Upper lobe of left lung (tissue), 6 donors: ENCODE measurements around the gene MAN1C1. TPM values are rescaled to one million over a fixed set of nuclear protein-coding genes. Genes with fewer than 3 reads are reported as not detected.

Experiments used
- ATAC-seq, 2 donors: fragments of 200-7000 bp; cut with Tn5 transposase; one replicate each; pipeline ENCODE4 v1.9.1; 2022; ENCODE audit warnings: mild to moderate bottlenecking in 2 of 2, moderate library complexity in 2 of 2; ENCODE audit not compliant: low FRiP score in 2 of 2
- DNase-seq, 2 donors: peaks; one replicate each; pipeline ENCODE4 v3.0.0-alpha.2; 2019 to 2020
- H3K27ac ChIP-seq, 4 donors: fragments of 200-600 bp; sonication (generic); one replicate each; pipeline ENCODE4 v1.5.1; 2016 to 2019
- H3K27me3 ChIP-seq, 4 donors: fragments of 200-600 bp; sonication (generic); one replicate each; pipeline ENCODE4 v1.5.1; 2017 to 2019
- H3K36me3 ChIP-seq, 4 donors: fragments of 200-600 bp; sonication (generic); one replicate each; pipeline ENCODE4 v1.5.1; 2016 to 2019
- H3K4me1 ChIP-seq, 4 donors: fragments of 200-600 bp; sonication (generic); one replicate each; pipeline ENCODE4 v1.5.1; 2018 to 2019
- H3K4me3 ChIP-seq, 4 donors: fragments of 200-600 bp; sonication (generic); one replicate each; pipeline ENCODE4 v1.5.1; 2017 to 2019; ENCODE audit warnings: mild to moderate bottlenecking in 2 of 4, moderate library complexity in 1 of 4
- H3K9me3 ChIP-seq, 4 donors: fragments of 200-600 bp; sonication (generic); one replicate each; pipeline ENCODE4 v1.5.1; 2018 to 2019
- CTCF ChIP-seq, 6 experiments: fragments of 450-650 bp in 4 of 6; fragments of 200-600 bp in 2 of 6; sonication (generic) in 2 of 6; IDR thresholded peaks; one replicate each; pipeline ENCODE4 v1.5.1; 2016 to 2019; ENCODE audit warnings: antibody characterized with exemption in 6 of 6
- EP300 ChIP-seq, 4 donors: sonication (generic); formaldehyde crosslinking; IDR thresholded peaks; one replicate each; pipeline ENCODE4 v1.5.1; 2017; ENCODE audit warnings: antibody characterized with exemption in 4 of 4, control low read depth in 2 of 4
- POLR2A ChIP-seq, 4 donors: fragments of 450-650 bp; IDR thresholded peaks; one replicate each; pipeline ENCODE4 v1.5.1; 2016 to 2017; ENCODE audit warnings: antibody characterized with exemption in 4 of 4, mild to moderate bottlenecking in 2 of 4
- POLR2AphosphoS5 ChIP-seq, 2 donors: sonication (generic); formaldehyde crosslinking; IDR thresholded peaks; one replicate each; pipeline ENCODE4 v1.5.1; 2017; ENCODE audit warnings: antibody characterized with exemption in 2 of 2
- WGBS, 2 donors: methylation state at CpG; one replicate each; pipeline ENCODE4 v1.1.5; 2017 to 2018; 5-methylcytosine and 5-hydroxymethylcytosine counted together
- total RNA-seq, 6 donors: library from RNA; depleted of rRNA in 4 of 6; stranded (reverse); fragments of >200 nt in 4 of 6; gene quantifications; one replicate each; pipeline versions ENCODE4 v1.1.0 to v1.2.1, GENCODE V29; 2016 to 2021
- donor health status: DM: no; HTN: no; CAD: no; lungs with moderate emphysema.
- donor health status: DM: no; HTN: yes; CAD: no; lungs with severe emphysema.

Gene MAN1C1
- total RNA-seq, 6 donors from 2014 or later, result 5.3 to 32.5 (median 16.2) TPM

- H3K9me3 ChIP-seq, result no peaks in the 10 kb centered on the region
- DNase-seq (no peak), ATAC-seq (no peak)
- no peaks in the 10 kb centered on the region for H3K36me3 ChIP-seq
- H3K27me3 ChIP-seq, result no peaks in the 10 kb centered on the region
- WGBS, 2 donors, result 69 to 80% methylated on average over 6 of the region's 6 CpGs
- no peak for TF ChIP-seq POLR2AphosphoS5 (IDR thresholded peaks at IDR 0.05)
- TF ChIP-seq POLR2A (IDR thresholded peaks at IDR 0.05), result no peak
- TF ChIP-seq EP300 (IDR thresholded peaks at IDR 0.05), result no peak
- no peak for TF ChIP-seq CTCF (IDR thresholded peaks at IDR 0.05)
- no peak overlapping the region for H3K27ac ChIP-seq
- no peak overlapping the region for H3K4me3 ChIP-seq
- peaks cover 9 to 13% (median 11%) of the 10 kb centered on the region in 4 donors for H3K4me1 ChIP-seq
These were observed 60.7 kb downstream of the MAN1C1 start for GRCh38 chr1:25677193-25677773.

GRCh38 chr1:25679171-25679570, 62.6 kb downstream of the MAN1C1 start:
- no peaks in the 10 kb centered on the region for H3K27me3 ChIP-seq
- H3K36me3 ChIP-seq, result no peaks in the 10 kb centered on the region
- no peak overlapping the region for H3K4me3 ChIP-seq
- TF ChIP-seq CTCF (IDR thresholded peaks at IDR 0.05) (no peak), POLR2AphosphoS5 (IDR thresholded peaks at IDR 0.05) (no peak), EP300 (IDR thresholded peaks at IDR 0.05) (no peak), POLR2A (IDR thresholded peaks at IDR 0.05) (no peak)
- no peak for ATAC-seq
- WGBS, 2 donors, result 73 to 81% methylated on average over 2 of the region's 2 CpGs
- H3K4me1 ChIP-seq, result peaks cover 14 to 21% (median 20%) of the 10 kb centered on the region in 4 donors
- DNase-seq, result no peak
- H3K27ac ChIP-seq, result no peak overlapping the region
- no peaks in the 10 kb centered on the region for H3K9me3 ChIP-seq

- WGBS, 2 donors, result 98 to 100% methylated on average over 4 of the region's 4 CpGs
- Histone ChIP-seq H3K27ac (no peak overlapping the region), H3K4me3 (no peak overlapping the region)
These were observed 64.1 kb downstream of the MAN1C1 start for GRCh38 chr1:25680701-25681100.

GRCh38 chr1:25682059-25682601, 65.5 kb downstream of the MAN1C1 start:
- no peak for DNase-seq
- H3K27me3 ChIP-seq, result no peaks in the 10 kb centered on the region
- ATAC-seq, result no peak

More at GRCh38 chr1:25680701-25681100, 64.1 kb downstream of the MAN1C1 start:
- no peaks in the 10 kb centered on the region for H3K27me3 ChIP-seq
- H3K36me3 ChIP-seq, result no peaks in the 10 kb centered on the region
- ATAC-seq, result no peak
- DNase-seq, result no peak
- TF ChIP-seq CTCF (IDR thresholded peaks at IDR 0.05) (no peak), EP300 (IDR thresholded peaks at IDR 0.05) (no peak), POLR2AphosphoS5 (IDR thresholded peaks at IDR 0.05) (no peak), POLR2A (IDR thresholded peaks at IDR 0.05) (no peak)
- peaks cover 14 to 23% (median 21%) of the 10 kb centered on the region in 4 donors for H3K4me1 ChIP-seq
- no peaks in the 10 kb centered on the region for H3K9me3 ChIP-seq

More at GRCh38 chr1:25682059-25682601, 65.5 kb downstream of the MAN1C1 start:
- 82 to 84% methylated on average over 6 of the region's 6 CpGs for WGBS, 2 donors
- H3K9me3 ChIP-seq, result no peaks in the 10 kb centered on the region
- H3K4me1 ChIP-seq, result peaks cover 5 to 12% (median 10%) of the 10 kb centered on the region in 4 donors
- no peak overlapping the region for H3K4me3 ChIP-seq
- H3K27ac ChIP-seq, result no peak overlapping the region
- no peak for TF ChIP-seq POLR2A (IDR thresholded peaks at IDR 0.05)
- TF ChIP-seq CTCF (IDR thresholded peaks at IDR 0.05), result no peak
- TF ChIP-seq POLR2AphosphoS5 (IDR thresholded peaks at IDR 0.05), result no peak
- TF ChIP-seq EP300 (IDR thresholded peaks at IDR 0.05), result no peak
- no peaks in the 10 kb centered on the region for H3K36me3 ChIP-seq
